Ovary (tissue), 9 donors: ENCODE measurements around the gene CKAP4. TPM values are rescaled to one million over a fixed set of nuclear protein-coding genes. Genes with fewer than 3 reads are reported as not detected.

Experiments used
- DNase-seq, 5 donors: peaks; one replicate each; pipeline ENCODE4 v3.0.0-alpha.2; 2019 to 2020
- H3K27ac ChIP-seq, 2 donors: fragments of 200-600 bp; one replicate each; pipeline versions ENCODE4 v1.5.1 to v1.8.0; 2019 to 2022
- H3K27me3 ChIP-seq: fragments of 200-600 bp; one replicate; pipeline ENCODE4 v1.8.0; 2022
- H3K36me3 ChIP-seq: fragments of 200-600 bp; sonication (generic); one replicate; pipeline ENCODE4 v1.5.1; 2019
- H3K4me1 ChIP-seq: one replicate; pipeline ENCODE4 v1.8.1; 2013; ENCODE audit warnings: mild to moderate bottlenecking, moderate library complexity; ENCODE audit not compliant: insufficient read depth
- H3K4me3 ChIP-seq: fragments of 200-600 bp; sonication (generic); one replicate; pipeline ENCODE4 v1.5.1; 2017
- H3K9me3 ChIP-seq, 2 donors: fragments of 200-600 bp in 1 of 2; sonication (generic) in 1 of 2; one replicate each; pipeline versions ENCODE4 v1.5.1 to v1.8.1; 2013 to 2019; ENCODE audit warnings: mild to moderate bottlenecking in 1 of 2, moderate library complexity in 1 of 2
- CTCF ChIP-seq, 3 donors: fragments of 450-650 bp in 2 of 3; fragments of 200-600 bp in 1 of 3; IDR thresholded peaks; one replicate each; pipeline versions ENCODE4 v1.5.1 to v1.8.0; 2016 to 2022; ENCODE audit warnings: antibody characterized with exemption in 3 of 3, mild to moderate bottlenecking in 1 of 3
- EP300 ChIP-seq: sonication (generic); formaldehyde crosslinking; IDR thresholded peaks from one replicate; pipeline ENCODE4 v1.6.1; 2017; ENCODE audit warnings: antibody characterized with exemption
- POLR2A ChIP-seq: fragments of 450-650 bp; IDR thresholded peaks from one replicate; pipeline ENCODE4 v1.6.1; 2017; ENCODE audit warnings: antibody characterized with exemption, mild to moderate bottlenecking, moderate library complexity
- WGBS, 3 donors: extraction: QIAGEN DNeasy Blood & Tissue Kit in 1 of 3; methylation state at CpG; one replicate each; pipeline versions ENCODE4 v1.1.5 to v1.1.7; 2013 to 2017; 5-methylcytosine and 5-hydroxymethylcytosine counted together
- intact Hi-C, 4 donors: fragments of 100-400 bp; cut with DNase I; formaldehyde crosslinking; loops; one replicate each; pipeline versions ENCODE4 v1.11.0 to v1.15.1; 2022 to 2023
- polyA plus RNA-seq, 2 donors: library from polyadenylated mRNA; stranded (reverse); fragments of 200-250 nt in 1 of 2; fragments of 350-450 nt in 1 of 2; fragmentation: Illumina TruSeq in 1 of 2; extraction: RNeasy Lipid Tissue Mini Kit (QIAGEN cat#74804) in 1 of 2; gene quantifications; one replicate each; pipeline ENCODE4 v1.2.3, GENCODE V29; 2013 to 2014
- small RNA-seq: library from RNA; depleted of rRNA; stranded (forward); fragments of <200 nt; gene quantifications from one replicate; pipeline ENCODE3, GENCODE V24; 2016
- total RNA-seq, 7 donors: library from RNA; depleted of rRNA in 2 of 7; stranded (reverse); fragments of >200 nt in 2 of 7; fragmentation: NEBNext Ultra II Directional in 3 of 7; extraction: Animal tissue kit (Norgen Biotek cat#: 25700) in 3 of 7; gene quantifications; one replicate each; pipeline versions ENCODE4 v1.1.0 to v1.2.4, GENCODE V29; 2016 to 2023
- donor health status: DM: no; HTN: no; CAD: no; lungs with moderate emphysema.
- donor health status: DM: no; HTN: no; CAD: no.
- donor health status: Bipolar disorder and iron deficiency.
- donor health status: DM: yes; HTN: yes; CAD: no.
- donor health status: DM: no; HTN: no; CAD: no.
- donor health status: DM: yes; HTN: yes; CAD: no.

CKAP4 gene
- total and polyA plus RNA-seq, 9 donors: 26.4 to 87.4 (median 55.4) TPM

GRCh38 chr12:106189341-106189740 lies 58.5 kb downstream of the CKAP4 start:
- intact Hi-C loops: no loop called here
- peaks cover 3% of the 10 kb centered on the region for H3K4me1 ChIP-seq
- no peak overlapping the region for H3K27ac ChIP-seq
- no peak for DNase-seq
- no peaks in the 10 kb centered on the region for H3K27me3 ChIP-seq
- 92 to 97% (median 92%) methylated on average over 4 of the region's 4 CpGs for WGBS, 3 donors
- TF ChIP-seq EP300 (no peak), POLR2A (no peak), CTCF (IDR thresholded peaks at IDR 0.05) (no peak)
- H3K36me3 ChIP-seq: no peaks in the 10 kb centered on the region
- no peaks in the 10 kb centered on the region for H3K9me3 ChIP-seq
- H3K4me3 ChIP-seq: no peak overlapping the region

GRCh38 chr12:106188256-106188655 lies 59.6 kb downstream of the CKAP4 start:
- DNase-seq: no peak
- no peak for TF ChIP-seq CTCF (IDR thresholded peaks at IDR 0.05)
- TF ChIP-seq POLR2A: no peak
- TF ChIP-seq EP300: no peak

More at GRCh38 chr12:106188256-106188655, 59.6 kb downstream of the CKAP4 start:
- H3K4me1 ChIP-seq: no peaks in the 10 kb centered on the region
- no peak overlapping the region for H3K4me3 ChIP-seq
- no peaks in the 10 kb centered on the region for H3K27me3 ChIP-seq
- H3K36me3 ChIP-seq: no peaks in the 10 kb centered on the region
- no peaks in the 10 kb centered on the region for H3K9me3 ChIP-seq
- H3K27ac ChIP-seq: no peak overlapping the region
- WGBS, 3 donors: 42 to 58% (median 51%) methylated on average over 10 of the region's 10 CpGs
- intact Hi-C loops: no loop called here

Small RNA genes within 50 kb of the gene (small RNA-seq; reads per million reads assigned to genes)
- gene RNU7-94P: not detected

Other genes with a start within 250 kb of the CKAP4 start
- gene NUAK1, start 109.1 kb downstream of the CKAP4 start, total RNA-seq: 10 to 100 TPM in 5 of 7 donors, 1 to 10 TPM in 2; 2.8 to 22.2 (median 12.0) TPM
- gene NUAK1, start 109.1 kb downstream of the CKAP4 start, polyA plus RNA-seq: 10 to 100 TPM in 1 of 2 donors, 1 to 10 TPM in 1; 9.3 to 15.8 TPM
- 10 to 100 TPM in 6 of 7 donors, 1 to 10 TPM in 1; 8.5 to 41.7 (median 30.3) TPM for gene TCP11L2, start 54.7 kb upstream of the CKAP4 start, total RNA-seq
- 10 to 100 TPM; 10.3 to 13.1 TPM for gene TCP11L2, start 54.7 kb upstream of the CKAP4 start, polyA plus RNA-seq
- gene POLR3B, start 109.7 kb upstream of the CKAP4 start, total RNA-seq: 10 to 100 TPM in 3 of 7 donors, 1 to 10 TPM in 4; 5.2 to 15.7 (median 9.7) TPM
- gene POLR3B, start 109.7 kb upstream of the CKAP4 start, polyA plus RNA-seq: 10 to 100 TPM in 1 of 2 donors, 1 to 10 TPM in 1; 3.1 to 10.5 TPM